Measurements from ENCODE around the gene HSPA1A. TPM values are rescaled to one million over a fixed set of nuclear protein-coding genes. Genes with fewer than 3 reads are reported as not detected.

HSPA1A gene
- total and polyA plus RNA-seq, 9 of the 15 experiments (the other 6 are each of a cell fraction or from before 2014, with no cell fraction given) = 2.2 to 273 (median 107) TPM

DNA sequence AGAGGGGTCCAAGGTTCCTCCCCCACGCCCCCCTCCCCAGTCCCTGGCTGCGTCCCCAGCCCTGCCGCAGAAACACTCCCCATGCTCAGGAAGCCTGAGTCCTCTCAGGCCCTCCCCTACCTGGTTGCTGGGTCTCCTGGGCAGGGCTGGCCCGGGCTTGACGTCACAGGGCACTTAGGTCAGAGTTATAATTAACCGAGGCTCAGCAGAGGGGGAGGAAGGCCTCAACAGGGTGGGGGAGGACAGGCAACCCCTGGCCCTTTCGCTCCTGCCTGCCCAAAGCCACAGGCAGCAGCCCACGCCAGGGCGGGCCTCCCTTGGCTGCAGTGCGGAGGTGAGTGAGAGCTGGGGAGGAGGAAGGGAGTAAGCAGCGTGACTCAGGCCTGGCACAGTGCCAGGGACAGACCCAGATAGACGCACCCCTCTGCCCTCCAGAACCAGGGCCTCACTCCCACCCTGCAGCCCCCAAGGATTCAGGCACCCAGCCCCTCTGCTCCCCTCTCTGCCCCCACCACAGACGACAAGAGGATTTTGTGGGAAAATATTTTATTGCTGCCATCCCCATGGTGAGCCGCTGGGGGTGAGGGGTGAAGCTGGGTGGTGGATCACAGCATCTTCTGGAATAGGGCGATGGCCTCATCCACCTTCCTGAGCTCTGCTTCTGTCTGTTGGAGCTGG is 38.2 kb upstream of the HSPA1A start, which contains the start of gene VWA7 (continued):
- TF ChIP-seq, protein P1, sequence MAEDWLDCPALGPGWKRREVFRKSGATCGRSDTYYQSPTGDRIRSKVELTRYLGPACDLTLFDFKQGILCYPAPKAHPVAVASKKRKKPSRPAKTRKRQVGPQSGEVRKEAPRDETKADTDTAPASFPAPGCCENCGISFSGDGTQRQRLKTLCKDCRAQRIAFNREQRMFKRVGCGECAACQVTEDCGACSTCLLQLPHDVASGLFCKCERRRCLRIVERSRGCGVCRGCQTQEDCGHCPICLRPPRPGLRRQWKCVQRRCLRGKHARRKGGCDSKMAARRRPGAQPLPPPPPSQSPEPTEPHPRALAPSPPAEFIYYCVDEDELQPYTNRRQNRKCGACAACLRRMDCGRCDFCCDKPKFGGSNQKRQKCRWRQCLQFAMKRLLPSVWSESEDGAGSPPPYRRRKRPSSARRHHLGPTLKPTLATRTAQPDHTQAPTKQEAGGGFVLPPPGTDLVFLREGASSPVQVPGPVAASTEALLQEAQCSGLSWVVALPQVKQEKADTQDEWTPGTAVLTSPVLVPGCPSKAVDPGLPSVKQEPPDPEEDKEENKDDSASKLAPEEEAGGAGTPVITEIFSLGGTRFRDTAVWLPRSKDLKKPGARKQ (CRISPR knock-in tag; IDR thresholded peaks at IDR 0.05) = no peak
- TF ChIP-seq TEAD4 (IDR thresholded peaks at IDR 0.05; ENCODE audit: low read length) = peak; percentile 86
- no peak for TF ChIP-seq TEAD4 (CRISPR knock-in tag; IDR thresholded peaks at IDR 0.05; ENCODE audit: borderline replicate concordance)
- no peak for TF ChIP-seq MTF1 (CRISPR knock-in tag; IDR thresholded peaks at IDR 0.05; ENCODE audit: borderline replicate concordance)
- no peak for TF ChIP-seq BRCA1 (IDR thresholded peaks at IDR 0.05)
- no peak for TF ChIP-seq BRCA1 (CRISPR knock-in tag; IDR thresholded peaks at IDR 0.05)
- TF ChIP-seq, protein P2, sequence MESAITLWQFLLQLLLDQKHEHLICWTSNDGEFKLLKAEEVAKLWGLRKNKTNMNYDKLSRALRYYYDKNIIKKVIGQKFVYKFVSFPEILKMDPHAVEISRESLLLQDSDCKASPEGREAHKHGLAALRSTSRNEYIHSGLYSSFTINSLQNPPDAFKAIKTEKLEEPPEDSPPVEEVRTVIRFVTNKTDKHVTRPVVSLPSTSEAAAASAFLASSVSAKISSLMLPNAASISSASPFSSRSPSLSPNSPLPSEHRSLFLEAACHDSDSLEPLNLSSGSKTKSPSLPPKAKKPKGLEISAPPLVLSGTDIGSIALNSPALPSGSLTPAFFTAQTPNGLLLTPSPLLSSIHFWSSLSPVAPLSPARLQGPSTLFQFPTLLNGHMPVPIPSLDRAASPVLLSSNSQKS (CRISPR knock-in tag; IDR thresholded peaks at IDR 0.05) = no peak
- no peak for TF ChIP-seq RHOXF2B (CRISPR knock-in tag; conservative IDR thresholded peaks at IDR 0.05)
- no peak for TF ChIP-seq HNRNPH1 (optimal IDR thresholded peaks at IDR 0.05; ENCODE audit: low read depth, low read length)
- TF ChIP-seq, protein P3, sequence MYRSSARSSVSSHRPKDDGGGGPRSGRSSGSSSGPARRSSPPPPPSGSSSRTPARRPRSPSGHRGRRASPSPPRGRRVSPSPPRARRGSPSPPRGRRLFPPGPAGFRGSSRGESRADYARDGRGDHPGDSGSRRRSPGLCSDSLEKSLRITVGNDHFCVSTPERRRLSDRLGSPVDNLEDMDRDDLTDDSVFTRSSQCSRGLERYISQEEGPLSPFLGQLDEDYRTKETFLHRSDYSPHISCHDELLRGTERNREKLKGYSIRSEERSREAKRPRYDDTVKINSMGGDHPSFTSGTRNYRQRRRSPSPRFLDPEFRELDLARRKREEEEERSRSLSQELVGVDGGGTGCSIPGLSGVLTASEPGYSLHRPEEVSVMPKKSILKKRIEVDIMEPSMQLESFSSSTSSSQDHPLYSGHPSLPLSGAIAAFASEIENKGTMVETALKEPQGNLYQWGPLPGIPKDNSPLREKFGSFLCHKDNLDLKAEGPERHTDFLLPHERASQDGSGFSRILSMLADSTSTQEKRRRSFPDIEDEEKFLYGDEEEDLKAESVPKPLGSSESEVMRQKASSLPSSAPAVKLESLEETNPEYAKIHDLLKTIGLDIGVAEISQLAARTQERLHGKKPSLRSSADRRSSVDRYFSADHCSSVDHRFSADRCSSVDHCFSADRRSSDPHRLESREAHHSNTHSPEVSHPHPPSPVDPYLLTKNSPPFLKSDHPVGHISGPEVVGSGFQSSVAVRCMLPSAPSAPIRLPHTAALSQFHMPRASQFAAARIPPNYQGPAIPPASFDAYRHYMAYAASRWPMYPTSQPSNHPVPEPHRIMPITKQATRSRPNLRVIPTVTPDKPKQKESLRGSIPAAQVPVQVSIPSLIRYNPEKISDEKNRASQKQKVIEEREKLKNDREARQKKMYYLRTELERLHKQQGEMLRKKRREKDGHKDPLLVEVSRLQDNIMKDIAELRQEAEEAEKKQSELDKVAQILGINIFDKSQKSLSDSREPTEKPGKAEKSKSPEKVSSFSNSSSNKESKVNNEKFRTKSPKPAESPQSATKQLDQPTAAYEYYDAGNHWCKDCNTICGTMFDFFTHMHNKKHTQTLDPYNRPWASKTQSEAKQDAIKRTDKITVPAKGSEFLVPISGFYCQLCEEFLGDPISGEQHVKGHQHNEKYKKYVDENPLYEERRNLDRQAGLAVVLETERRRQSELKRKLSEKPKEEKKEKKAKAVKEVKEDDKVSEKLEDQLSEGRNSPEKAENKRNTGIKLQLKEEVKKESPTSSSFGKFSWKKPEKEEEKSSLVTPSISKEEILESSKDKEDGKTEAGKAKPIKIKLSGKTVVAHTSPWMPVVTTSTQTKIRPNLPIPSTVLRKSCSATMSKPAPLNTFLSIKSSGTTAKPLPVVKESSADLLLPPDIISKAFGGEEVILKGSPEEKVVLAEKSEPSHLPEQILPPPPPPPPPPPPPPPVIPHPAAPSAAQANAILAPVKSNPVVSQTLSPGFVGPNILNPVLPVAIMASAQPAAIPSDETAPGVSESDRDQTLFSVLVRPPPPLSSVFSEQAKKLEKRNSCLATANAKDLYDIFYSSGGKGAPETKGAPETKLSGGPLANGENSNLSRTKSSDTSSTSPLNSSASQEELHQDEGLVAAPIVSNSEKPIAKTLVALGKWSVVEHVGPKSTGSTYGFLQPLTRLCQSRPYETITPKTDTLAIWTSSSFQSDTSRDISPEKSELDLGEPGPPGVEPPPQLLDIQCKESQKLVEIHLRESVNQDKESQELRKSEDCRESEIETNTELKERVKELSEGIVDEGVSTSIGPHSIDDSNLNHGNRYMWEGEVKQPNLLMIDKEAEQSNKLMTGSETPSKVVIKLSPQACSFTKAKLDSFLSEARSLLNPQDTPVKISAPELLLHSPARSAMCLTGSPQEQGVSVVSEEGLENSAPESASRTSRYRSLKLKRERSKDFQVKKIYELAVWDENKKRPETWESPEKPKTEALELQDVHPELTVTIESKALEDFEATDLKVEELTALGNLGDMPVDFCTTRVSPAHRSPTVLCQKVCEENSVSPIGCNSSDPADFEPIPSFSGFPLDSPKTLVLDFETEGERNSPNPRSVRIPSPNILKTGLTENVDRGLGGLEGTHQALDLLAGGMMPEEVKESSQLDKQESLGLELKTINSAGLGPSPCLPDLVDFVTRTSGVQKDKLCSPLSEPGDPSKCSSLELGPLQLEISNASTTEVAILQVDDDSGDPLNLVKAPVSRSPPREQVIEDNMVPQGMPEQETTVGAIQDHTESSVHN (IDR thresholded peaks at IDR 0.05; ENCODE audit: borderline replicate concordance in 1 of 2, low read depth in 1 of 2) = peak in 1 of 2 experiments; percentile 87; a peak in 2 of 4 replicates
- TF ChIP-seq RAD21 (CRISPR knock-in tag; conservative IDR thresholded peaks at IDR 0.05 in 1 of 2, IDR thresholded peaks at IDR 0.05 in 1 of 2) = peak; percentile 46 to 80
- no peak for TF ChIP-seq ZC3H8 (IDR thresholded peaks at IDR 0.05)
- TF ChIP-seq TBP (optimal IDR thresholded peaks at IDR 0.05; ENCODE audit: low read depth, low read length) = peak; percentile 67
- no peak for TF ChIP-seq COPS2 (conservative IDR thresholded peaks at IDR 0.05)
- no peak for TF ChIP-seq FOXJ3 (CRISPR knock-in tag; IDR thresholded peaks at IDR 0.05)
- TF ChIP-seq KLF1 (tag; IDR thresholded peaks at IDR 0.05) = peak; percentile 92
- TF ChIP-seq NFYB (IDR thresholded peaks at IDR 0.05; ENCODE audit: extremely low read depth, insufficient read length) = no peak
